NCI-H2196 treated with DMSO at 0.1 percent for 48 hours (cell line): ENCODE data around the gene USP6NL.
A peak's percentile ranks its signal among the peaks of the same experiment; 100 is the strongest.
"Not testable (repeated sequence)": the region's sequence is repeated elsewhere in the genome, so short reads cannot be mapped to it uniquely, and the experiment has no call there.

ENCODE experiments used
- DNase-seq: peaks from one replicate; lab custom pipeline; 2025; ENCODE audit not compliant: unreplicated experiment; lab: John Stamatoyannopoulos, UW

The USP6NL gene

DNA sequence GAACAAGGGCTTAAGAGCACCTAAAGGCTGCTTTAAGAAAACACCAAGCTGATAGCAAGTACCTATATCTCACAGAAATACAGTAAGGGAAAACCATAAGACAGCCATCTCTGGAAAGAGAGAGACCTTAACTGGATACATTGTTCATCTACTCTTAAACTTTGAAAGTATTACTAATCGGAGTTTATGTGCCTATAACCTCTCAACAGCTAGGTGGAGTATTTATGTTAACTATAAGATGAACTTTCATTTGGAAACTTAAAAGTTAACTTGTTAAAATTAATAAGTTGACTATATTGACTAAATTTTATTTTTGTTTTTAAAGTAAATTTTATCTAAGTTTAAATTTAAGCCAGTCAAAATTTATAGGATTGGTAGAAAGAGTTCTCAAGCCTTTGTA lies 90.6 kb downstream of the USP6NL start:
- no peak for DNase-seq

GRCh38 chr10:11517150-11517549 lies 94.3 kb downstream of the USP6NL start:
- no peak for DNase-seq

DNA sequence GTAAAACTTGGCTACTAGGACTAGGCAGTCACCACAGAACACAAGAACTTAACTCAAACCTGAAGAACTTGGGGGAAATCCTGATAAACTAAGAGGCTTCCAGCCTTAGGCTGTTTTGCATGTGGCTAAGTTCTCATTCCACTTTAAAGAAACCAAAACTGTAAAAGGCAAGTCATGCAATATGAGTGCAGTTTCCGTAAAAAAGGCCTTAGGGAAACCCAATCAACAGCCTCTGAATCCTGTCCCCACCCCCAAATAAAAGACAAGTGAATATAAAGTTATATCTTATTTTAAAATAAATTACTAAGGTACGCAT lies 95.1 kb downstream of the USP6NL start:
- no peak for DNase-seq

DNA sequence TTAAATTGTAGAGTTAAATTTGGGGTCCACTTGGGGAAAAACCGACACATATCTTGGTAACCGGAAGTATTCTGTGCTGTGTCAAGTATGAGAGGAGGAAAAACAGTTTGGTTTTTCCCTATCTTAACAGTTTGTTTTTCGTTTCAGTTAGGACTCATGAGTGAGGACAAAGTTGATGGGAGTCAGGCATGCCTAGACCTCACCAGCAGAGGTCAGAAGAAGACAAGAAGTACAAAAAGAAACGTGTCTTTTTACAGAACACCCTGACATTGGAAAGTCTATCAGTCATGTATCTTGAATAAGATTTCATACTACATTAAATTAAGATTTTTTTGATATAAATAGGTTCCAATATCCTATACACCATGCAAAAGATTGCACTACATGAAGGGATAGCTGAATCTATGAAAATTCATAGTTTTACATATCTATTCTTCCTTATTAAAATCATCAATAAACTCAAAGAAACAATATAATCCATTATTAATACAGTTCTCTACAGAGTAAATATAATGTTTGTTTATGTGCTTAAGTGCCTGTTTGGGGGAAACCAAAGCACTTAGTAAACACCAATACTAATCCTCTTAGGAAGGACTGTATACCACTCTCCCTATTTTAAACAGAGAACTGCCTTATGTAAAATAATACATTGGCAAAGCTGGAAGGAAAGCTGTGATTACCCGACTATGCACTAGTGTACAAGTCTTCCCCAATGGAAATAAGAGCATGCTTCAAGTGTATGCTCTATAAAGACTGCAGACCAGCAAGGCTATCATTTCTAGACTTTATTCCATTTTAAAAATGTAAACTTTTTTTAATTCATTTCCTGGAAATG lies 95.6 kb downstream of the USP6NL start:
- DNase-seq, result peak; percentile 9

GRCh38 chr10:11513727-11514126 lies 97.7 kb downstream of the USP6NL start:
- DNase-seq, result no peak

GRCh38 chr10:11512596-11512995 lies 98.9 kb downstream of the USP6NL start:
- DNase-seq, result no peak

GRCh38 chr10:11511321-11511720 lies 100.1 kb downstream of the USP6NL start:
- DNase-seq, result no peak

- DNase-seq, result no peak
These were observed 100.7 kb downstream of the USP6NL start for GRCh38 chr10:11510736-11511135.

GRCh38 chr10:11510281-11510680 lies 101.2 kb downstream of the USP6NL start:
- DNase-seq, result no peak

DNA sequence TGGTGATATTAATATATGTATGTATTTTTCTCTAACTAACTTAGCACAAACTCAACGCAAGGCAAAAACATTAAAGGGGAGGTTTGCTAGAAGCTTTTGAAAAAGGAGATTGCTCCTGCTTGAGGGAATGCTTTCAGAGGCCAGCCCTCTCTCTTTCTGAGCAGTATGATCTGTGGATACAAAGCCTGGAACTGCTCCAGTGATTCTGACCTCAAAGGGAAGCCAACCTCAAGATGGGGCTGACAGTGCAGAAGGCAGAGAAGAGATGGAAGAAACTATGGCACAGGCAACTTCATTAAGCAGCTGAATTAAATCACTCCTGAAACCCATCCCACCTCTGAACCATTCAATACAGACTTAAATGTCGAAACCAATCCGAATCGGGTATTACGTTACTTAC lies 102.4 kb downstream of the USP6NL start:
- DNase-seq, result no peak

GRCh38 chr10:11506247-11506789 lies 105.1 kb downstream of the USP6NL start:
- DNase-seq, result no peak

DNA sequence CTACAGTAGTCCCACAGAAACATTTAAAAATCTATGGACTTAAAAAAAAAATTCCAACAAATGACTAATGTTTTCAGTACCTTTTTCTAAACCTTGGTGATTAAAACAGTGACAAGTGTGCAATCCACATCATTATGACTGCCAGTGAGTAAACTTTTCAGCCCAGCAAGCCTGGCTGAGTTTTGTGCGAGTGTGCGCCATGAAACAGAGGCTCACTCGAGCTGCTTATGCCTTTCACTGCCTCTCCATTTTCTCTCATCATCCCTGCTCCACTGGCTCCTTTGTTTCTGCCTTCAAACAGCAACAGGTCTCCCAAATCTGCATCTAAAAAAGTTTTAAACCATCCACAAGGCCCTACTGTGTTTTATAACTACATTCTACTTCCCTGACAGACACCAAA lies 105.8 kb downstream of the USP6NL start:
- no peak for DNase-seq

- DNase-seq, result no peak
These were observed 106.7 kb downstream of the USP6NL start for GRCh38 chr10:11504566-11505285.

GRCh38 chr10:11501600-11501999 lies 109.8 kb downstream of the USP6NL start:
- DNase-seq, result no peak

GRCh38 chr10:11499425-11500071 lies 111.9 kb downstream of the USP6NL start:
- DNase-seq, result no peak

DNA sequence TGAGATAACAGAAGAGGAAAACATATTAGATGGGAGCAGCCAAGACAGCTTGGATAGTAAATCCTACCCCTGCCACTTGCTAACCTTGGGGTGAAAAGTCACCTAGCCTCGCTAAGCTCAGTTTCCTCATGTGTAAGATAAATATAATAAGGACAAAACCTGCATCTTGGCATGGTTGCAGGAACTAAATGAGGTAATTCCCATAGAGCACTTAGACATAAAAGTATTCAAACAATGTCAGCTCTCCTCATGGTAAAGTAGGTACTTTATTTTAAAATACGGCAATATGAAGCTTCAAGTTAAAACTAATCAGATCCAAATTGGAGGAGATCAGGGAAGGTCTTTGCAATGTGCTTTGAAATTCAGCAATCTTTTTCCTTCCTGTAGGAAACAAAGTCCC lies 113.1 kb downstream of the USP6NL start:
- no peak for DNase-seq

DNA sequence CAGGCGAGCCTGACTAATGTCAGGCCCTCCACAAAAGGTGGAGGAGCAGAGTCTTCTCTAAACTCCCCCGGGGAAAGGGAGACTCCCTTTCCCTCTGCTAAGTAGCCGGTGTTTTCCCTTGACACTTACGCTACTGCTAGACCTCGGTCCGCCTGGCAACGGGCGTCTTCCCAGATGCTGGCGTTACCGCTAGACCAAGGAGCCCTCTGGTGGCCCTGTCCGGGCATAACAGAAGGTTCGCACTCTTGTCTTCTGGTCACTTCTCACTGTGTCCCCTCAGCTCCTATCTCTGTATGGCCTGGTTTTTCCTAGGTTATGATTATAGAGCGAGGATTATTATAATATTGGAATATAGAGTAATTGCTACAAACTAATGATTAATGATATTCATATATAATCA lies 116.5 kb downstream of the USP6NL start:
- DNase-seq, result not testable (repeated sequence)

GRCh38 chr10:11493646-11494045 lies 117.8 kb downstream of the USP6NL start:
- no peak for DNase-seq

DNA sequence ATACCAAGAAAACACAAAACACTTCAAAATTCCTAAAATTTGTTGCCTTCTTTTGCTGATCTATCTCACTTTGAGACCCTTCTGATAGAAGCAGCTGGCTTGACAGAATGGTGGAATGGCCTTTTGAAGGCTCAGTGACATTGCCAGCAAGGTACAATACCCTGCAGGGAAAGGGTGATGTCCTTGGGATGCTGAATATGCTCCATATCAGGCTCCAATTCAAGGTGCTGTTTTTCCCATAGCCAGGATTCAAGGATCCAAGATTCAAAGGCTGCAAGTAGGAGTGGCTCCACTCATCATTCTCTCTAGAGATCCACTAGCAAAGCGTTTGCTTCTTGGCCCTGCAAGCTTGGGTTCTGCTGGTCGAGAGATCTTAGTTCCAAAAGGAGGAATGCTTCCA lies 120.4 kb downstream of the USP6NL start:
- no peak for DNase-seq

DNA sequence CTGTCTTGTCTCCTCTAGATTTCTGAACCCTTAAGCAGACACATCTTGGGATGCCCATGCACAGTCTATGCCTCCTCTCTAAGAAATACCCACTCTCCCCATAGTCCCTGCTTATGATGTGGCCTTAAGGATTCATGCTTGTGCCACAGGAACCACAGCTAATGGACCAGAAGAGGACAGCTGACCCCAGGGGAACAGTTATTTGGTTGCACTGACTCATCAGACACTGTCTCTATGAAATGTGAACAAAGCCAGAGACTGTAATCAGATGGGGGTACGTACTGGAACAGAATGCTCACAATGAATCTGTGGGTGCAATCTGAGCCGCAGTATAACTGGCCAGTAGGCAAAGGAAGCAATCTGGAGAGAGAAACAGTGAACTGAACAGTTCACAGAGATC lies 121.9 kb downstream of the USP6NL start:
- DNase-seq, result no peak

DNA sequence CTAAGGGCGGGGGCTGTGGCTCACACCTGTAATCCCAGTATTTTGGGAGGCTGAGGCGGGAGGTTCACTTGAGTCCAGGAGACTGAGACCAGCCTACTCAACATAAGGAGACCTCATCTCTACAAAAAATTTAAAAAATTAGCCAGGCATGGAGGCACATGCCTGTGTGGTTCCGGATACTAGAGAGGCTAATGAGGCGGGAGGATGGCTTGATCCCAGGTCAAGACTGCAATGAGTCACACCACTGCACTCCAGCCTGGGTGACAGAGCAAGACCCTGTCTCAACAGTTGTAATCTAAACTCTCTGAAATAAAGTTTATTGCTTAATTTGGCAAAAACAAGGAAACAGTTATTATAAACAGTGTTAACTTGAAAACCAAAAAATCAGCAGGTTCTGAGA lies 123.3 kb downstream of the USP6NL start:
- no peak for DNase-seq
